SK-N-SH treated with all-trans-retinoic acid at 6 μM for 48 hours (cell line): ENCODE data around the gene C6orf136.

Experiments used
- ATAC-seq: fragments of 200-7000 bp; cut with Tn5 transposase; 3 replicates; pipeline ENCODE4 v1.9.1; 2020; ENCODE audit warnings: mild to moderate bottlenecking, moderate library complexity
- ARNTL ChIP-seq: fragments of 450-650 bp; formaldehyde crosslinking; IDR thresholded peaks from 2 replicates; pipeline ENCODE4 v1.5.0; 2020; ENCODE audit warnings: low read depth, mild to moderate bottlenecking, moderate library complexity, borderline replicate concordance
- BACH2 ChIP-seq: fragments of 250-450 bp; sonication (Bioruptor Pico); IDR thresholded peaks from 2 replicates; pipeline ENCODE4 v1.9.0; 2021; ENCODE audit warnings: mild to moderate bottlenecking, borderline replicate concordance
- CREB5 ChIP-seq: fragments of 250-450 bp; sonication (Bioruptor Pico); IDR thresholded peaks from 2 replicates; pipeline ENCODE4 v1.5.1; 2020; ENCODE audit warnings: low read depth, mild to moderate bottlenecking, moderate library complexity
- CSDC2 ChIP-seq: fragments of 250-450 bp; sonication (Bioruptor Pico); IDR thresholded peaks from 2 replicates; pipeline ENCODE4 v1.5.0; 2020; ENCODE audit warnings: mild to moderate bottlenecking, moderate library complexity
- CSRNP3 ChIP-seq: fragments of 250-450 bp; sonication (Bioruptor Pico); IDR thresholded peaks from 2 replicates; pipeline ENCODE4 v1.5.1; 2021; ENCODE audit warnings: mild to moderate bottlenecking, moderate library complexity
- ESRRG ChIP-seq: fragments of 250-450 bp; sonication (Bioruptor Pico); IDR thresholded peaks from 2 replicates; pipeline ENCODE4 v1.6.1; 2021; ENCODE audit warnings: mild to moderate bottlenecking
- GLIS3 ChIP-seq: fragments of 250-450 bp; sonication (Bioruptor Pico); IDR thresholded peaks from 2 replicates; pipeline ENCODE4 v1.5.0; 2020; ENCODE audit warnings: mild to moderate bottlenecking, moderate library complexity
- ISL1 ChIP-seq: fragments of 250-450 bp; sonication (Bioruptor Pico); IDR thresholded peaks from 2 replicates; pipeline ENCODE4 v2.1.2; 2022; ENCODE audit warnings: mild to moderate bottlenecking, moderate library complexity
- OSR1 ChIP-seq: fragments of 250-450 bp; sonication (Bioruptor Pico); IDR thresholded peaks from 2 replicates; pipeline ENCODE4 v1.8.0; 2022; ENCODE audit warnings: moderate library complexity, mild to moderate bottlenecking, inconsistent platforms
- PATZ1 ChIP-seq: fragments of 250-450 bp; sonication (Bioruptor Pico); IDR thresholded peaks from 2 replicates; pipeline ENCODE4 v1.8.0; 2020; ENCODE audit warnings: mild to moderate bottlenecking, moderate library complexity, borderline replicate concordance
- POU6F1 ChIP-seq: fragments of 250-450 bp; sonication (Bioruptor Pico); IDR thresholded peaks from 2 replicates; pipeline ENCODE4 v1.8.0; 2021; ENCODE audit warnings: low read depth, mild to moderate bottlenecking, moderate library complexity, borderline replicate concordance
- PPARA ChIP-seq: fragments of 250-450 bp; sonication (Bioruptor Pico); IDR thresholded peaks from 2 replicates; pipeline ENCODE4 v1.5.0; 2020; ENCODE audit warnings: mild to moderate bottlenecking, borderline replicate concordance
- RARB ChIP-seq: fragments of 250-450 bp; sonication (Bioruptor Pico); IDR thresholded peaks from 2 replicates; pipeline ENCODE4 v1.8.0; 2021; ENCODE audit warnings: mild to moderate bottlenecking, moderate library complexity
- SNAI2 ChIP-seq: fragments of 250-450 bp; sonication (Bioruptor Pico); IDR thresholded peaks from 2 replicates; pipeline ENCODE4 v1.5.0; 2020; ENCODE audit warnings: mild to moderate bottlenecking, moderate library complexity
- TCF4 ChIP-seq: fragments of 250-450 bp; sonication (Bioruptor Pico); IDR thresholded peaks from 2 replicates; pipeline ENCODE4 v1.8.0; 2021; ENCODE audit warnings: mild to moderate bottlenecking, moderate library complexity, borderline replicate concordance
- TOX ChIP-seq: fragments of 250-450 bp; sonication (Bioruptor Pico); IDR thresholded peaks from 2 replicates; pipeline ENCODE4 v1.8.0; 2021; ENCODE audit warnings: mild to moderate bottlenecking, moderate library complexity, borderline replicate concordance
- ZC3H10 ChIP-seq: fragments of 250-450 bp; sonication (Bioruptor Pico); IDR thresholded peaks from 2 replicates; pipeline ENCODE4 v1.5.1; 2021; ENCODE audit warnings: mild to moderate bottlenecking, moderate library complexity
- ZFP30 ChIP-seq: fragments of 450-650 bp; formaldehyde crosslinking; IDR thresholded peaks from 2 replicates; pipeline ENCODE4 v1.5.0; 2022; ENCODE audit warnings: mild to moderate bottlenecking, moderate library complexity
- ZNF565 ChIP-seq: fragments of 450-650 bp; formaldehyde crosslinking; conservative IDR thresholded peaks from 2 replicates; pipeline ENCODE4 v1.5.0; 2020; ENCODE audit warnings: low read depth, mild to moderate bottlenecking, moderate library complexity
- ZNF70 ChIP-seq: fragments of 450-650 bp; formaldehyde crosslinking; IDR thresholded peaks from 2 replicates; pipeline ENCODE4 v1.5.0; 2020; ENCODE audit warnings: mild to moderate bottlenecking, moderate library complexity
- ZNF8 ChIP-seq: fragments of 450-650 bp; formaldehyde crosslinking; IDR thresholded peaks from 2 replicates; pipeline ENCODE4 v1.5.0; 2020; ENCODE audit warnings: mild to moderate bottlenecking, moderate library complexity
- TF ChIP-seq, protein P1 (sequence below): fragments of 250-450 bp; sonication (Bioruptor Pico); IDR thresholded peaks from 2 replicates; pipeline ENCODE4 v1.5.0; 2020; ENCODE audit warnings: mild to moderate bottlenecking, moderate library complexity

The C6orf136 gene

GRCh38 chr6:30696432-30696831 lies 49.5 kb downstream of the C6orf136 start:
- no peak for ATAC-seq
- TF ChIP-seq POU6F1 (CRISPR knock-in tag) (no peak), ZNF70 (no peak), BACH2 (CRISPR knock-in tag) (no peak), CSDC2 (no peak), GLIS3 (no peak), ZNF565 (CRISPR knock-in tag) (no peak), PATZ1 (CRISPR knock-in tag) (no peak), ZC3H10 (no peak), ESRRG (CRISPR knock-in tag) (no peak), TCF4 (no peak), ARNTL (no peak), ISL1 (no peak), PPARA (no peak), TOX (CRISPR knock-in tag) (no peak), CSRNP3 (no peak), ZFP30 (no peak), ZNF8 (no peak), RARB (CRISPR knock-in tag) (no peak), SNAI2 (CRISPR knock-in tag) (no peak)
- TF ChIP-seq, protein P1, sequence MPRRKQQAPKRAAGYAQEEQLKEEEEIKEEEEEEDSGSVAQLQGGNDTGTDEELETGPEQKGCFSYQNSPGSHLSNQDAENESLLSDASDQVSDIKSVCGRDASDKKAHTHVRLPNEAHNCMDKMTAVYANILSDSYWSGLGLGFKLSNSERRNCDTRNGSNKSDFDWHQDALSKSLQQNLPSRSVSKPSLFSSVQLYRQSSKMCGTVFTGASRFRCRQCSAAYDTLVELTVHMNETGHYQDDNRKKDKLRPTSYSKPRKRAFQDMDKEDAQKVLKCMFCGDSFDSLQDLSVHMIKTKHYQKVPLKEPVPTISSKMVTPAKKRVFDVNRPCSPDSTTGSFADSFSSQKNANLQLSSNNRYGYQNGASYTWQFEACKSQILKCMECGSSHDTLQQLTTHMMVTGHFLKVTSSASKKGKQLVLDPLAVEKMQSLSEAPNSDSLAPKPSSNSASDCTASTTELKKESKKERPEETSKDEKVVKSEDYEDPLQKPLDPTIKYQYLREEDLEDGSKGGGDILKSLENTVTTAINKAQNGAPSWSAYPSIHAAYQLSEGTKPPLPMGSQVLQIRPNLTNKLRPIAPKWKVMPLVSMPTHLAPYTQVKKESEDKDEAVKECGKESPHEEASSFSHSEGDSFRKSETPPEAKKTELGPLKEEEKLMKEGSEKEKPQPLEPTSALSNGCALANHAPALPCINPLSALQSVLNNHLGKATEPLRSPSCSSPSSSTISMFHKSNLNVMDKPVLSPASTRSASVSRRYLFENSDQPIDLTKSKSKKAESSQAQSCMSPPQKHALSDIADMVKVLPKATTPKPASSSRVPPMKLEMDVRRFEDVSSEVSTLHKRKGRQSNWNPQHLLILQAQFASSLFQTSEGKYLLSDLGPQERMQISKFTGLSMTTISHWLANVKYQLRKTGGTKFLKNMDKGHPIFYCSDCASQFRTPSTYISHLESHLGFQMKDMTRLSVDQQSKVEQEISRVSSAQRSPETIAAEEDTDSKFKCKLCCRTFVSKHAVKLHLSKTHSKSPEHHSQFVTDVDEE (CRISPR knock-in tag), result no peak

DNA sequence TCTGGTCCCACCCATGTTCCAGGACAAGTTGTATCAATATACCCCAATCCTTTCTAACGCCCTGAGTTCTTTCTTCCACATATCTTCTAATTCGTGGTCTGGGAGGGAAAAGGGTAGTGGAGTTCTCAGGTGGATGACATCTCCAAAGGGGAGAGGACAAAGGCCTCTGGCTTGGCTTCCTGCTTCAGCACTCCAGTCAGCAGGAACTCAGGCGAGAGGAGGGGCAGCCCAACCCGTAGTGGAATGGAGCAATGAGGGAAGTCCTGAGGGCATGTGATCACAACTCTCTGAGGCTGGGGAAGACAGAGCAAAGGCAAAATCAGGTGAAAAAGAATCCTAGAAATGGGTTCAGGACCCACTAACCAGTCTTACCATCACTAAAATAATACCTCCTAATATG lies 53.4 kb downstream of the C6orf136 start:
- no peak for ATAC-seq
- TF ChIP-seq ZNF565 (CRISPR knock-in tag) (no peak), ZNF70 (no peak), CREB5 (CRISPR knock-in tag) (no peak), OSR1 (CRISPR knock-in tag) (no peak), SNAI2 (CRISPR knock-in tag) (no peak), ESRRG (CRISPR knock-in tag) (no peak), ZFP30 (no peak), PATZ1 (CRISPR knock-in tag) (no peak)
- TF ChIP-seq, all 23 proteins: peak for 0
